ENCODE data around the gene FCHSD2.

Gene FCHSD2

GRCh38 chr11:73024639-73025038, 117.5 kb downstream of the FCHSD2 start:
- H3K4me2 ChIP-seq (ENCODE audit: low read length): no peak overlapping the region
- no peak overlapping the region for H2AFZ ChIP-seq
- H3K79me2 ChIP-seq: no peaks in the 10 kb centered on the region
- H3K9ac ChIP-seq: no peak overlapping the region
- H3K27ac ChIP-seq: no peak overlapping the region
- no peaks in the 10 kb centered on the region for H3K27me3 ChIP-seq (ENCODE audit: control insufficient read depth, insufficient read depth, low read length)
- no peaks in the 10 kb centered on the region for H3K36me3 ChIP-seq (ENCODE audit: control insufficient read depth, insufficient read depth, low read length)
- H3K4me1 ChIP-seq: no peaks in the 10 kb centered on the region
- H3K9me3 ChIP-seq (ENCODE audit: control insufficient read depth, low read length): no peaks in the 10 kb centered on the region
- no peak overlapping the region for H3K4me3 ChIP-seq (ENCODE audit: low read depth, low read length)
- TF ChIP-seq, protein P1, sequence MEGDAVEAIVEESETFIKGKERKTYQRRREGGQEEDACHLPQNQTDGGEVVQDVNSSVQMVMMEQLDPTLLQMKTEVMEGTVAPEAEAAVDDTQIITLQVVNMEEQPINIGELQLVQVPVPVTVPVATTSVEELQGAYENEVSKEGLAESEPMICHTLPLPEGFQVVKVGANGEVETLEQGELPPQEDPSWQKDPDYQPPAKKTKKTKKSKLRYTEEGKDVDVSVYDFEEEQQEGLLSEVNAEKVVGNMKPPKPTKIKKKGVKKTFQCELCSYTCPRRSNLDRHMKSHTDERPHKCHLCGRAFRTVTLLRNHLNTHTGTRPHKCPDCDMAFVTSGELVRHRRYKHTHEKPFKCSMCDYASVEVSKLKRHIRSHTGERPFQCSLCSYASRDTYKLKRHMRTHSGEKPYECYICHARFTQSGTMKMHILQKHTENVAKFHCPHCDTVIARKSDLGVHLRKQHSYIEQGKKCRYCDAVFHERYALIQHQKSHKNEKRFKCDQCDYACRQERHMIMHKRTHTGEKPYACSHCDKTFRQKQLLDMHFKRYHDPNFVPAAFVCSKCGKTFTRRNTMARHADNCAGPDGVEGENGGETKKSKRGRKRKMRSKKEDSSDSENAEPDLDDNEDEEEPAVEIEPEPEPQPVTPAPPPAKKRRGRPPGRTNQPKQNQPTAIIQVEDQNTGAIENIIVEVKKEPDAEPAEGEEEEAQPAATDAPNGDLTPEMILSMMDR (IDR thresholded peaks at IDR 0.05): no peak

- no peaks in the 10 kb centered on the region for H3K36me3 ChIP-seq (ENCODE audit: control insufficient read depth, insufficient read depth, low read length)
- H3K9me3 ChIP-seq (ENCODE audit: control insufficient read depth, low read length): no peaks in the 10 kb centered on the region
- H3K4me1 ChIP-seq: no peaks in the 10 kb centered on the region
- H2AFZ ChIP-seq: no peak overlapping the region
- H3K4me2 ChIP-seq (ENCODE audit: low read length): no peak overlapping the region
- TF ChIP-seq, protein P1 (IDR thresholded peaks at IDR 0.05): no peak
- H3K27ac ChIP-seq: no peak overlapping the region
- no peaks in the 10 kb centered on the region for H3K27me3 ChIP-seq (ENCODE audit: control insufficient read depth, insufficient read depth, low read length)
- H3K9ac ChIP-seq: no peak overlapping the region
- H3K4me3 ChIP-seq (ENCODE audit: low read depth, low read length): no peak overlapping the region
- no peaks in the 10 kb centered on the region for H3K79me2 ChIP-seq
Observed at GRCh38 chr11:73019996-73020395, 122.1 kb downstream of the FCHSD2 start.

DNA sequence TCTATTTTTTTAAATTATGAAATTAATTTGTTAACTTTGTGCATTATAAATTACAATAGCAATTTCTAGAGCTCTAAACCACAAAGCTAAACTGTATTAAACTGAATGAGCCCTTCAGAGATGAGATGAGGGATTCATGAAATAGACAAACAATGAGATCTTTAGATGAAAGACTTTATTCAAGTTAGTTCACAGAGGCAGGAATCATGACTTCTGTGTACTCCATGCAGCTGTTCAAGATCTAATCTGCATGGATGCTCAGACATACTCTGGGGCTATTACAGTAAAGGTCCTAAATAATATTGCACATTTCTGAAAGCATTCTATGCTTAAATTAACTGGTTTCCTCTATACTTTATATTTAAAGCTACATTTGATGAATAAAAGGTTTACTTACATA, 122.7 kb downstream of the FCHSD2 start:
- Histone ChIP-seq H3K9ac (no peak overlapping the region), H3K27ac (no peak overlapping the region)
- TF ChIP-seq, protein P1 (IDR thresholded peaks at IDR 0.05): no peak

GRCh38 chr11:73018856-73019255, 123.3 kb downstream of the FCHSD2 start:
- H3K4me3 ChIP-seq (ENCODE audit: low read depth, low read length): no peak overlapping the region
- no peaks in the 10 kb centered on the region for H3K79me2 ChIP-seq
- no peaks in the 10 kb centered on the region for H3K4me1 ChIP-seq
- H3K27me3 ChIP-seq (ENCODE audit: control insufficient read depth, insufficient read depth, low read length): no peaks in the 10 kb centered on the region
- H3K4me2 ChIP-seq (ENCODE audit: low read length): no peak overlapping the region
- no peak overlapping the region for H2AFZ ChIP-seq
- H3K9ac ChIP-seq: no peak overlapping the region
- no peaks in the 10 kb centered on the region for H3K9me3 ChIP-seq (ENCODE audit: control insufficient read depth, low read length)
- no peaks in the 10 kb centered on the region for H3K36me3 ChIP-seq (ENCODE audit: control insufficient read depth, insufficient read depth, low read length)
- TF ChIP-seq, protein P1 (IDR thresholded peaks at IDR 0.05): no peak
- H3K27ac ChIP-seq: no peak overlapping the region

More for the DNA sequence above, 122.7 kb downstream of the FCHSD2 start:
- no peaks in the 10 kb centered on the region for H3K27me3 ChIP-seq (ENCODE audit: control insufficient read depth, insufficient read depth, low read length)
- no peak overlapping the region for H2AFZ ChIP-seq
- no peaks in the 10 kb centered on the region for H3K9me3 ChIP-seq (ENCODE audit: control insufficient read depth, low read length)
- no peaks in the 10 kb centered on the region for H3K4me1 ChIP-seq
- H3K79me2 ChIP-seq: no peaks in the 10 kb centered on the region
- no peak overlapping the region for H3K4me2 ChIP-seq (ENCODE audit: low read length)
- H3K36me3 ChIP-seq (ENCODE audit: control insufficient read depth, insufficient read depth, low read length): no peaks in the 10 kb centered on the region
- no peak overlapping the region for H3K4me3 ChIP-seq (ENCODE audit: low read depth, low read length)

DNA sequence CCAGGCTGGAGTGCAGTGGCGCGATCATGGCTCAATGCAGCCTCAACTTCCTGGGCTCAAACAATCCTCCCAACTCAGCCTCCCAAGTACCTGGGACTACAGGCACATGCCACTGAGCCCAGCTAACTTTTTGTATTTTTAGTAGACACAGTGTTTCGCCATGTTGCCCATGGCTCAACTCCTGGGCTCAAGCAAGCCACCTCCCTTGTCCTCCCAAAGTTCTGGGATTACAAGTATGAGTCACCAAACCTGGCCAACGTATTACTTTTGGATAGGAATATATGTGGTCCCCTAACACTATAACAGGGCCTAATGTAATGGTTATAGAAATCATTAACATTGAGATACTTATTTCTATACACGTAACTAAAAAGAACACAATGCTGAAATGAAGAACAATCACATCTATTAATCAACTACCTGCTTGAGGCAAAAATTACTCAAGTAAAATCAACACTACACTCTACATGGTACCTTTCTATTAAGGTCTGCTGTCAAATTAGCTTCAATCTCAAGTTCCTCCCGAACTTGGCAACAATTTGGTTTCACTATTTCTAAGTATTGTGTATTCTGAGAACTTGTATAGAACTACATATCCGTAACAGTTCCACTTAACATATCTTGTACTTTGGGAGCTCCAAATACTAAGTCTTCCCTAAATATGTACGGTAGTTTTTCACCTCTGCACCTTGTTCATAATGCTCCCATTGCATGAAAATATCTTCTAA, 124.9 kb downstream of the FCHSD2 start:
- Histone ChIP-seq H3K36me3 (ENCODE audit: control insufficient read depth, insufficient read depth, low read length) (no peaks in the 10 kb centered on the region), H3K9me3 (ENCODE audit: control insufficient read depth, low read length) (no peaks in the 10 kb centered on the region), H3K4me2 (ENCODE audit: low read length) (no peak overlapping the region), H3K9ac (no peak overlapping the region), H3K4me1 (no peaks in the 10 kb centered on the region), H3K27ac (no peak overlapping the region), H2AFZ (no peak overlapping the region), H3K4me3 (ENCODE audit: low read depth, low read length) (no peak overlapping the region), H3K79me2 (no peaks in the 10 kb centered on the region), H3K27me3 (ENCODE audit: control insufficient read depth, insufficient read depth, low read length) (no peaks in the 10 kb centered on the region)
- TF ChIP-seq, protein P1 (IDR thresholded peaks at IDR 0.05): no peak
